Body of pancreas (tissue), 4 donors: Measurements from ENCODE around the gene TNFRSF25. TPM values are rescaled to one million over a fixed set of nuclear protein-coding genes. Genes with fewer than 3 reads are reported as not detected.
A peak's percentile ranks its signal among the peaks of the same experiment; 100 is the strongest.

ENCODE experiments used
- ATAC-seq: fragments of 150-250 bp; one replicate; pipeline ENCODE4 v1.9.1; 2016
- DNase-seq, 4 donors: peaks; one replicate each; pipeline ENCODE4 v3.0.0-alpha.2; 2019
- H3K27ac ChIP-seq, 4 donors: fragments of 200-600 bp; sonication (generic); 1 replicate in 3 of 4; 2 replicates in 1 of 4; pipeline versions ENCODE4 v1.5.1 to v1.6.1; 2016 to 2019; ENCODE audit warnings: mild to moderate bottlenecking in 1 of 4, mixed read lengths in 1 of 4, moderate library complexity in 1 of 4
- H3K27me3 ChIP-seq, 2 donors: fragments of 200-600 bp; sonication (generic); one replicate each; pipeline ENCODE4 v1.6.0; 2016; ENCODE audit warnings: mild to moderate bottlenecking in 1 of 2
- H3K36me3 ChIP-seq, 2 donors: fragments of 200-600 bp; sonication (generic); replicated peaks in 1 of 2; 2 replicates each; pipeline ENCODE4 v1.5.1; 2016; ENCODE audit warnings: low read depth in 2 of 2; ENCODE audit not compliant: insufficient read depth in 1 of 2
- H3K4me1 ChIP-seq: fragments of 200-600 bp; sonication (generic); one replicate; pipeline ENCODE4 v1.6.0; 2016
- H3K4me3 ChIP-seq, 2 donors: fragments of 200-600 bp; sonication (generic); 1 replicate in 1 of 2; 2 replicates in 1 of 2; pipeline ENCODE4 v1.5.1; 2016 to 2019
- H3K9me3 ChIP-seq, 3 donors: fragments of 200-600 bp; sonication (generic); 1 replicate in 2 of 3; 2 replicates in 1 of 3; pipeline ENCODE4 v1.5.1; 2016
- POLR2A ChIP-seq, 3 donors: fragments of 450-650 bp; IDR thresholded peaks; one replicate each; pipeline ENCODE4 v1.6.1; 2016; ENCODE audit warnings: antibody characterized with exemption in 3 of 3, mild to moderate bottlenecking in 2 of 3
- WGBS, 2 donors: methylation state at CpG; one replicate each; pipeline ENCODE4 v1.1.5; 2017; 5-methylcytosine and 5-hydroxymethylcytosine counted together
- intact Hi-C: fragments of 100-400 bp; cut with DNase I; formaldehyde crosslinking; loops from one replicate; pipeline ENCODE4 v1.15.1; 2023
- total RNA-seq, 2 donors: library from RNA; depleted of rRNA; stranded (reverse); fragments of >200 nt; gene quantifications; one replicate each; pipeline ENCODE4 v1.1.0, GENCODE V29; 2016
- TF ChIP-seq, protein P1 (sequence below), 7 experiments: fragments of 450-650 bp in 4 of 7; fragments of 200-600 bp in 3 of 7; sonication (generic) in 3 of 7; IDR thresholded peaks; one replicate each; pipeline ENCODE4 v1.5.1; 2016 to 2019; ENCODE audit warnings: antibody characterized with exemption in 7 of 7

Gene TNFRSF25
- total RNA-seq, 2 donors from 2014 or later: 4.2 to 23.1 TPM

DNA sequence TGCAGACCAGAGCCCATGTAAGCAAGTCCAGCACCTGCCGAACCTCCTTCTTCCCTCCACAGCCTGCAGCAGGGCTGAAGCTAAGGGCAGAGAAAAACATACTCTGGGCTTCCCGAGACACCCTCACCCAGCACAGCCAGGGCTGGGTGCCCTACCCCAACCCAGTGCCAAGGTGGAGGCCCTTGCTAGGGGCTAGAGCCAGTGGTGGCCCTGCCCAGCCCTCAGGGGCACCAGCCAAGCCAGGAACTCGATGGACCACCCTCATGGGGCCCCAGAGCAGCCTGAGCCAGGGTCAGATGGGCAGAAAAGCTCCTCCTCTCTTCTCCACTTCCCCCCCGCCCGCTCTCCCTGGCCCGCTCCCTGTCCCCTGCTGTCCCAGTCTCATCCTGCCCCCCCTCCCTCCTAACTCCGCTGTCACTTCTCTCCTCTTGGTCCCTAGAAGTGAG lies 15.9 kb downstream of the TNFRSF25 start:
- intact Hi-C loops: no loop called here
- H3K4me1 ChIP-seq: peaks cover 31% of the 10 kb centered on the region
- H3K9me3 ChIP-seq: no peaks in the 10 kb centered on the region
- peaks cover 0 to 20% of the 10 kb centered on the region in 2 donors for H3K27me3 ChIP-seq
- no peak for ATAC-seq
- H3K36me3 ChIP-seq: no peaks in the 10 kb centered on the region
- TF ChIP-seq, protein P1, sequence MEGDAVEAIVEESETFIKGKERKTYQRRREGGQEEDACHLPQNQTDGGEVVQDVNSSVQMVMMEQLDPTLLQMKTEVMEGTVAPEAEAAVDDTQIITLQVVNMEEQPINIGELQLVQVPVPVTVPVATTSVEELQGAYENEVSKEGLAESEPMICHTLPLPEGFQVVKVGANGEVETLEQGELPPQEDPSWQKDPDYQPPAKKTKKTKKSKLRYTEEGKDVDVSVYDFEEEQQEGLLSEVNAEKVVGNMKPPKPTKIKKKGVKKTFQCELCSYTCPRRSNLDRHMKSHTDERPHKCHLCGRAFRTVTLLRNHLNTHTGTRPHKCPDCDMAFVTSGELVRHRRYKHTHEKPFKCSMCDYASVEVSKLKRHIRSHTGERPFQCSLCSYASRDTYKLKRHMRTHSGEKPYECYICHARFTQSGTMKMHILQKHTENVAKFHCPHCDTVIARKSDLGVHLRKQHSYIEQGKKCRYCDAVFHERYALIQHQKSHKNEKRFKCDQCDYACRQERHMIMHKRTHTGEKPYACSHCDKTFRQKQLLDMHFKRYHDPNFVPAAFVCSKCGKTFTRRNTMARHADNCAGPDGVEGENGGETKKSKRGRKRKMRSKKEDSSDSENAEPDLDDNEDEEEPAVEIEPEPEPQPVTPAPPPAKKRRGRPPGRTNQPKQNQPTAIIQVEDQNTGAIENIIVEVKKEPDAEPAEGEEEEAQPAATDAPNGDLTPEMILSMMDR (IDR thresholded peaks at IDR 0.05): no peak
- no peak for TF ChIP-seq POLR2A (IDR thresholded peaks at IDR 0.05)
- WGBS, 2 donors: 53 to 79% methylated on average over 2 of the region's 7 CpGs
- H3K4me3 ChIP-seq: no peak overlapping the region
- H3K27ac ChIP-seq: no peak overlapping the region
- no peak for DNase-seq

DNA sequence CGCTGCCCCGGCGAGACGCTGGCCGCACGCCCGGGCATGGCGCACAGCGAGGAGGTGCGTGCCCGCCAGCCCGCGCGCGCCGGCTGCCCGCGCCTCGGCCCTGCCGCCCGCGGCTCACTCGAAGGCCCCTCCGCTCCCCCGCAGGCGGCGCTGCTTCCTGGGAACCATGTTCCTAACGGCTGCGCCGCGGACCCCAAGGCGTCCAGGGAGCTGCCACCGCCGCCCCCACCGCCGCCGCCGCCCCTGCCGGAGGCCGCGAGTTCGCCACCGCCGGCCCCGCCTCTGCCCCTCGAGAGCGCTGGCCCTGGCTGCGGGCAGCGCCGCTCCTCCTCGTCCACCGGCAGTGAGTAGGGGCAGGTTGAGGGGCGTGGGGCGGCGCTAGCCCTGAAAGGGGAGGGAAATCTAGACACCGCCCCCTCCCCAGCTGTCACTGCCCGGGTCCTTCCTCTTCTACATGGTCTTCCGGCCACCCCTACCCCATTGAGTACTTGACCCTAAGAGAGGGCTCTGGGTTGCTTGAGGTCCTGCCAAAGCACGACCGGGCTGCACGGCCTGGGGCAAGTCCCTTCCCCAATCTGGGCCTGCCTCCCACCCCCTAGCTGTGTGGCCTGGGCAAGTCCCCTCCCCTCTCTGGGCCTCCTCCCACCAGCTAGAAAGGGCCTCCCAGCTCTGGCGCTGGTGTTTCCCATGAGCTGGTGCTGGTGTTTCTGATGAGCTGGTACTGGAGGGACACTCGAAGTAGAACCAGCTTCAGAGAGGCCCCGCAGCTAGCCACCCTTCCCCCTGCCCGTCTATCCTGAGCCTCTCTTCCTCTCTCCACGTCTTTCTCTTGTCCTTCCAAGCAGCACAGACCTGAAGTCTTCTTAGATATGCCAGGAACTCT lies 17.0 kb downstream of the TNFRSF25 start:
- intact Hi-C loops: no loop called here
- H3K36me3 ChIP-seq: no peaks in the 10 kb centered on the region
- ATAC-seq: no peak
- peak in 1 of 4 donors; percentile 42 for DNase-seq
- no peaks in the 10 kb centered on the region for H3K9me3 ChIP-seq
- peaks cover 0 to 20% of the 10 kb centered on the region in 2 donors for H3K27me3 ChIP-seq
- H3K4me3 ChIP-seq: no peak overlapping the region
- TF ChIP-seq, protein P1 (IDR thresholded peaks at IDR 0.05): peak in 1 of 7 experiments; percentile 14
- no peak for TF ChIP-seq POLR2A (IDR thresholded peaks at IDR 0.05)
- peaks cover 27% of the 10 kb centered on the region for H3K4me1 ChIP-seq
- H3K27ac ChIP-seq: no peak overlapping the region
- 35 to 72% methylated on average over 9 to 42 of the region's 66 CpGs for WGBS, 2 donors

- Histone ChIP-seq H3K4me1 (peaks cover 27% of the 10 kb centered on the region), H3K27ac (peak overlapping the region in 1 of 4 donors; percentile 25), H3K36me3 (no peaks in the 10 kb centered on the region), H3K4me3 (no peak overlapping the region), H3K27me3 (peaks cover 0 to 20% of the 10 kb centered on the region in 2 donors), H3K9me3 (no peaks in the 10 kb centered on the region)
- DNase-seq (peak in 1 of 4 donors; percentile 58), ATAC-seq (no peak)
- intact Hi-C loops: no loop called here
- TF ChIP-seq, protein P1 (IDR thresholded peaks at IDR 0.05): no peak
- TF ChIP-seq POLR2A (IDR thresholded peaks at IDR 0.05): no peak
- WGBS, 2 donors: 6% methylated on average over 59 of the region's 68 CpGs; no CpG with 5 or more reads in 1 of the 2 donors
These were observed 17.9 kb downstream of the TNFRSF25 start for GRCh38 chr1:6447818-6448748.

GRCh38 chr1:6447016-6447817 lies 18.8 kb downstream of the TNFRSF25 start:
- TF ChIP-seq, protein P1 (IDR thresholded peaks at IDR 0.05): no peak
- TF ChIP-seq POLR2A (IDR thresholded peaks at IDR 0.05): no peak
- no peak for ATAC-seq
- Histone ChIP-seq H3K4me3 (no peak overlapping the region), H3K9me3 (no peaks in the 10 kb centered on the region), H3K36me3 (no peaks in the 10 kb centered on the region), H3K27ac (peak overlapping the region in 1 of 4 donors; percentile 25), H3K4me1 (peaks cover 27% of the 10 kb centered on the region), H3K27me3 (peaks cover 0 to 20% of the 10 kb centered on the region in 2 donors)
- intact Hi-C loops: no loop called here
- DNase-seq: no peak
- WGBS, 2 donors: 13% methylated on average over 50 of the region's 67 CpGs; no CpG with 5 or more reads in 1 of the 2 donors
